ENCODE data around the gene GRIP2. TPM values are rescaled to one million over a fixed set of nuclear protein-coding genes. Genes with fewer than 3 reads are reported as not detected.

GRIP2 gene
- total and polyA plus RNA-seq, 7 donors: under 0.01 to 1.7 (median 0.68) TPM

DNA sequence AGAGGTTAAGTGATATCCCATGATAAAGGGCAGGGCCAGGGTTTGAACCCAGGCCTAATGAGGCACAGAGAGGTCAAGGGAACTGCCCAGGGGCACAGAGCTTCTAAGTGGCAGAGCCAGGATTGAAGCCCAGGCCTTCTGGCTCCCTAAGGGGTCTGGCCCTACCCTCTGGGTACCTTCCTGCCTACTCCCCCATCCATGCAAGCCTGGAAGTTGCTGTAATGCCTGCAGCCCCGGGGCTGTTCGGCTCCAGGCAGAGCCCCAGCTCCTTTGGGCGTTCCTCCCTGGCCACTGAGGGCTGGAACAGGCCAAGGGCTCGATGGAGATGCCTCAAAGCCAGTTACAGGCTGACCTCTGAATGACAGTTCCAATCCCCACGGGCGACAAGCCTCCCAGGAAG, 4.5 kb downstream of the GRIP2 start:
- DNase-seq: no peak
- H3K9me3 ChIP-seq: no peaks in the 10 kb centered on the region
- 82 to 83% methylated on average over 6 of the region's 6 CpGs for WGBS, 2 donors
- H3K36me3 ChIP-seq: no peaks in the 10 kb centered on the region
- no peaks in the 10 kb centered on the region for H3K4me1 ChIP-seq
- H3K27me3 ChIP-seq: peaks cover 0 to 4% (median 0%) of the 10 kb centered on the region in 3 donors
- H3K4me3 ChIP-seq: no peak overlapping the region
- no peak overlapping the region for H3K27ac ChIP-seq
- TF ChIP-seq EP300 (IDR thresholded peaks at IDR 0.05) (no peak), POLR2A (IDR thresholded peaks at IDR 0.05) (no peak), POLR2AphosphoS5 (IDR thresholded peaks at IDR 0.05) (no peak)
- TF ChIP-seq, protein P1, sequence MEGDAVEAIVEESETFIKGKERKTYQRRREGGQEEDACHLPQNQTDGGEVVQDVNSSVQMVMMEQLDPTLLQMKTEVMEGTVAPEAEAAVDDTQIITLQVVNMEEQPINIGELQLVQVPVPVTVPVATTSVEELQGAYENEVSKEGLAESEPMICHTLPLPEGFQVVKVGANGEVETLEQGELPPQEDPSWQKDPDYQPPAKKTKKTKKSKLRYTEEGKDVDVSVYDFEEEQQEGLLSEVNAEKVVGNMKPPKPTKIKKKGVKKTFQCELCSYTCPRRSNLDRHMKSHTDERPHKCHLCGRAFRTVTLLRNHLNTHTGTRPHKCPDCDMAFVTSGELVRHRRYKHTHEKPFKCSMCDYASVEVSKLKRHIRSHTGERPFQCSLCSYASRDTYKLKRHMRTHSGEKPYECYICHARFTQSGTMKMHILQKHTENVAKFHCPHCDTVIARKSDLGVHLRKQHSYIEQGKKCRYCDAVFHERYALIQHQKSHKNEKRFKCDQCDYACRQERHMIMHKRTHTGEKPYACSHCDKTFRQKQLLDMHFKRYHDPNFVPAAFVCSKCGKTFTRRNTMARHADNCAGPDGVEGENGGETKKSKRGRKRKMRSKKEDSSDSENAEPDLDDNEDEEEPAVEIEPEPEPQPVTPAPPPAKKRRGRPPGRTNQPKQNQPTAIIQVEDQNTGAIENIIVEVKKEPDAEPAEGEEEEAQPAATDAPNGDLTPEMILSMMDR (IDR thresholded peaks at IDR 0.05): no peak
- intact Hi-C loops (cut with DNase I): no loop called here

DNA sequence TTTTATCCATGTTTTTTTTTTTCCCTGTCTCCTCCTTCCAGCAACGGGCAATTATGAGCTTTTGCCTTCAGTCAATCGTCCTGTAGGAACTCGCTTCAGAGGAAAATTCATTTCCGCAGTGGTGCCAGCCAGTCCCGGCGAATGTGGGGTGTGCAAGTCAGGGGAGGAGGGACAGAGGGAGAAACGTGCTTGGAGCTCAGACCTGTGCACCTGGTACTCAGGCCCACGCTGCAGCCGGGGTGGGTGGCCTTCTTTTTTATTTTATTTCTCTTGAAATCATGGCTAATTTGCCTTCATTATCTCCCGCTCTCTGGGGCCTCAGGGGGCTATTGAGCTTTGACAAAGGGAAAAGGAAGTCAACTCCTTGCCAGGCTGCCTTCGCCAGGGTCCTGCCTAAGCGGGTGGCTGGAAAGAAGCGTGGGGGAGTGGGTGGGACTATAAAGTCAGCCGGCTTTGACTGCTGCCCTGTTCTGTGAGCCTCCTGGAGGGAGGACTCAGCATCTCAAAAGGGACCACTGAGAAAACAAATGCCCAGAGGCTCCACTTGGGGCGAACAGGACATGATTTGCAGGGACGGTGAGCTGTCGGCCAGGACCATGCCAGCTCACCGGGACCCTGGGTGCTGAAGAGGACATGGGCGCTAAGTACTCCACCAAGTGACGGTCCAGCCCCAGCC, 5.5 kb downstream of the GRIP2 start:
- no peak overlapping the region for H3K27ac ChIP-seq
- H3K27me3 ChIP-seq: no peaks in the 10 kb centered on the region
- WGBS, 2 donors: 56 to 75% methylated on average over 20 of the region's 20 CpGs
- no peak overlapping the region for H3K4me3 ChIP-seq
- no peaks in the 10 kb centered on the region for H3K36me3 ChIP-seq
- intact Hi-C loops (cut with DNase I): no loop called here
- DNase-seq: no peak
- TF ChIP-seq EP300 (IDR thresholded peaks at IDR 0.05): no peak
- TF ChIP-seq, protein P1 (IDR thresholded peaks at IDR 0.05): no peak
- no peak for TF ChIP-seq POLR2AphosphoS5 (IDR thresholded peaks at IDR 0.05)
- TF ChIP-seq POLR2A (IDR thresholded peaks at IDR 0.05): no peak
- no peaks in the 10 kb centered on the region for H3K9me3 ChIP-seq
- no peaks in the 10 kb centered on the region for H3K4me1 ChIP-seq

DNA sequence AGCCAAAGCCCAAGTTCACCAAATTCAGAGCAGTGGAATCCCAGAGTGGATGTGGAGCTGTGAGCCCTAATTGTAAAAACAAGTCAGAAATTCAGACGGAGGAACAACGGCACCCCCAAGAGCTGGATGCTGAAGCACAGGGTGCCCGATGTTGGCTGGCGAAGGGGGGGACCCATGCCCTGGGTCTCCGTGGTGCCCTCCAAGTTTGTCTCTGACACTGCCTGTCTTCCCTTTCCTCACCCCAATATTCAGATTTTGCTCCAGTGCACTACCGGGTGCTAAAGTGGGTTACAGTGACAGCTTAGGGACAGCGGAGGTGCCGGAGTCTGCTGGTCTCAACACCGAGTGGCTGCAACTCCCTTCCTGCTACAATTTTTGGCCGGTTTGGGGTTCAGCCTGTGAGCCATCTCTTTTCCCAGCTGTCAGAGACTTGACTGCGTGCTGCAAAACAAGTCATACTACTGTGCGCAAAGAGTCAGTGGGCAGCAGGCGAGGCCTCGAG, 6.6 kb downstream of the GRIP2 start:
- DNase-seq: no peak
- Histone ChIP-seq H3K9me3 (no peaks in the 10 kb centered on the region), H3K4me1 (no peaks in the 10 kb centered on the region), H3K4me3 (no peak overlapping the region), H3K27ac (no peak overlapping the region), H3K36me3 (no peaks in the 10 kb centered on the region), H3K27me3 (no peaks in the 10 kb centered on the region)
- no peak for TF ChIP-seq POLR2A (IDR thresholded peaks at IDR 0.05)
- TF ChIP-seq POLR2AphosphoS5 (IDR thresholded peaks at IDR 0.05): no peak
- TF ChIP-seq, protein P1 (IDR thresholded peaks at IDR 0.05): no peak
- no peak for TF ChIP-seq EP300 (IDR thresholded peaks at IDR 0.05)
- WGBS, 2 donors: 93% methylated on average over 14 of the region's 14 CpGs
- intact Hi-C loops (cut with DNase I): no loop called here

DNA sequence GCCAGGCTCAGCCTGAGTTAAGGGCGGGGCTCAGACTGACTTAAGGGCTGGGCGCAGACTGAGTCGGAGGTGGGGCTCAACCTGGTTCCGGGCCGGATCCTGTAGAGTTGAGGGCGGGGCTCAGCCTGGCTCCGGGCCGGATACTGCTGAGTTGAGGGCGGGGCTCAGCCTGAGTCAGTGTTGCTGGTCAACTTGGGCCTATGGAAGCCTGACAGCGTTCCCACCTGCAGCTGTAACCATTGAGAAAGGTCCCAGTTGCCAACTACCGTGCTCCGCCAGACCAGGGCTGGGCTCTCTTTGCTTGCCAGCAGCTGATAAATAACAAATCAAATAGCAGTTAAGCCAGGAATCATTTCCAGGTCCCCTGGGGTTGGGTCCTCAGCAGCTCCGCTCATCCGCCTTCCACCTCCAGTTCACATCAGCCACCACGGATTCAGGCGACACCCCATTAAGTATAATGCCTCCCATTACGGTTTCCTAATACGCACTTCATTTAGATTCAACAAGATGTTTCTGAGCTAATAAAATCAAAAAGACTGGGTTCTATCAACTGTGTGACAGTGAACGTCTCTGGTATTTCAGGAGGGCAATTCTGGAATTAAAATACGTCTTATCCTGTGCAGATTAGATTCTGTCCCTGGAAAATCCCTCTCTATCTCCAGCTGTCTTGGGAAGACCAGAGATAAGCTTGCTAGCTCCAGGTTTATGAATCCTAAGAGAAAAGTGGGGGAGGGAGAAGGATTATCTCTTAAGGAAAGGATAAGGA, 7.3 kb downstream of the GRIP2 start:
- intact Hi-C loops (cut with DNase I): no loop called here
- TF ChIP-seq POLR2A (IDR thresholded peaks at IDR 0.05) (no peak), EP300 (IDR thresholded peaks at IDR 0.05) (no peak), POLR2AphosphoS5 (IDR thresholded peaks at IDR 0.05) (no peak)
- TF ChIP-seq, protein P1 (IDR thresholded peaks at IDR 0.05): no peak
- 44 to 61% methylated on average over 20 of the region's 20 CpGs for WGBS, 2 donors

More for the DNA sequence above, 7.3 kb downstream of the GRIP2 start:
- Histone ChIP-seq H3K4me1 (no peaks in the 10 kb centered on the region), H3K4me3 (no peak overlapping the region), H3K27ac (no peak overlapping the region), H3K27me3 (no peaks in the 10 kb centered on the region), H3K9me3 (no peaks in the 10 kb centered on the region), H3K36me3 (no peaks in the 10 kb centered on the region)
- no peak for DNase-seq
